ENCODE data around the gene NLGN1.

DNA sequence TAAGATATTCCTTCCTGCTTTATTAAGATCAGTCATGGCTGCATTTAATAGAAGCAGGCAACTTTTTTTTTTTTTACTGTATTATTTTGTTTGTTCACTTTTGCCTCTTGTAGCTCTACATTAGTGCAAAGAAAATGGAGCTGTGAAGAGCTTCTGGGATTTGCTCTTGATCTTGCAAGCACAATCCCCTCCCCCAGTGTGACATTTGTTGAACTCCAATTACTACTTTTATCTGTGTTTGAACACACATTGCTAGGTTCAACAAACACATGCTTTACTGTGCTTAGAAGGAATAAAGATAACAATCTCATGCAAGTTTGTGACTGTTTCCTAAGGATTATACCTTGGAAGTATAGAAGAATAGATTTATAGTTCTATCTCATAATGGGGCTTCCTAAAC is 648.8 kb downstream of the NLGN1 start:
- no peak for TF ChIP-seq EP300 (conservative IDR thresholded peaks at IDR 0.05; ENCODE audit: poor library complexity, severe bottlenecking)
- TF ChIP-seq CTCF (IDR thresholded peaks at IDR 0.05; ENCODE audit: poor library complexity, severe bottlenecking) = no peak
- TF ChIP-seq SMC3 (conservative IDR thresholded peaks at IDR 0.05; ENCODE audit: poor library complexity) = no peak
- TF ChIP-seq EZH2 (IDR thresholded peaks at IDR 0.05; ENCODE audit: borderline replicate concordance, insufficient read depth, low read length, poor library complexity, severe bottlenecking) = no peak
- TF ChIP-seq TAF1 (IDR thresholded peaks at IDR 0.05; ENCODE audit: low read depth) = no peak

Data from neural cell (in vitro differentiated cells).